ENCODE data around the gene WDR76.

The WDR76 gene

DNA sequence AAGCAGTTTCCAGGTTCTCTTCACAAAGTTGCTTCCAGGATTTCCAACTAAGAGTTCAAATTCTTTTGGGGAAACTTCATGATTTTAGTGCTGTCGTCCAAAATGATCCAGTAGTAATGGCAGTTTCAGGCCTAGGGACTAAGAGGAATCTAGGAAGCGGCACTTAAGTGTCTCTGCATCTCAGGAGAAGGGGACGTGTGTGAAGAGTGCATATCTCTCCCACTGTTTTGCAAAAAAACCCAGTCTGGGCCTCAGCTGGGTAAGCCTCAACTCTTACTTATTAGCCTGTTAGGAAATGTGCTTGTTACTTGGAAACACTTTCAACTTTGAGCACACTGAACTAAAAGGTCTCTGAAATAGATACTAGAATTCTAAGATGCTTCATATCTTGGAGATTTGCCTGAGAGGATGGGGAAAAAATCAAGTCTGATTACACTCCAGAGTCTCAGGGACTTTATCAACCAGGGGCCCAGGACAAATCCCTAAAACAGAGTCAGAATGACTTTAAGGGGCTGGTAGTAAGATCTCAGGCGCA lies 81.8 kb downstream of the WDR76 start:
- no peak for TF ChIP-seq EZH2phosphoT487 (conservative IDR thresholded peaks at IDR 0.05; ENCODE audit: low read length)
- TF ChIP-seq, protein P1, sequence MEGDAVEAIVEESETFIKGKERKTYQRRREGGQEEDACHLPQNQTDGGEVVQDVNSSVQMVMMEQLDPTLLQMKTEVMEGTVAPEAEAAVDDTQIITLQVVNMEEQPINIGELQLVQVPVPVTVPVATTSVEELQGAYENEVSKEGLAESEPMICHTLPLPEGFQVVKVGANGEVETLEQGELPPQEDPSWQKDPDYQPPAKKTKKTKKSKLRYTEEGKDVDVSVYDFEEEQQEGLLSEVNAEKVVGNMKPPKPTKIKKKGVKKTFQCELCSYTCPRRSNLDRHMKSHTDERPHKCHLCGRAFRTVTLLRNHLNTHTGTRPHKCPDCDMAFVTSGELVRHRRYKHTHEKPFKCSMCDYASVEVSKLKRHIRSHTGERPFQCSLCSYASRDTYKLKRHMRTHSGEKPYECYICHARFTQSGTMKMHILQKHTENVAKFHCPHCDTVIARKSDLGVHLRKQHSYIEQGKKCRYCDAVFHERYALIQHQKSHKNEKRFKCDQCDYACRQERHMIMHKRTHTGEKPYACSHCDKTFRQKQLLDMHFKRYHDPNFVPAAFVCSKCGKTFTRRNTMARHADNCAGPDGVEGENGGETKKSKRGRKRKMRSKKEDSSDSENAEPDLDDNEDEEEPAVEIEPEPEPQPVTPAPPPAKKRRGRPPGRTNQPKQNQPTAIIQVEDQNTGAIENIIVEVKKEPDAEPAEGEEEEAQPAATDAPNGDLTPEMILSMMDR (IDR thresholded peaks at IDR 0.05; ENCODE audit: insufficient read depth, low read length, poor library complexity, severe bottlenecking) = no peak
- Histone ChIP-seq H3F3A (ENCODE audit: insufficient read depth) (no peaks in the 10 kb centered on the region), H3K4me2 (ENCODE audit: low read depth, low read length, poor library complexity, severe bottlenecking) (no peak overlapping the region), H3K9ac (ENCODE audit: low read length) (no peak overlapping the region), H3K4me3 (ENCODE audit: insufficient read depth, low read length, poor library complexity, severe bottlenecking) (no peak overlapping the region), H2AFZ (ENCODE audit: low read depth, low read length, severe bottlenecking) (no peak overlapping the region), H3K27ac (ENCODE audit: low read depth, low read length) (no peak overlapping the region), H3K27me3 (ENCODE audit: low read length) (no peaks in the 10 kb centered on the region), H3K36me3 (ENCODE audit: low read length) (no peaks in the 10 kb centered on the region), H4K20me1 (ENCODE audit: low read depth, low read length) (no peaks in the 10 kb centered on the region), H3K9me3 (ENCODE audit: insufficient read depth, low read length) (no peaks in the 10 kb centered on the region), H3K79me2 (ENCODE audit: insufficient read depth, low read length) (no peaks in the 10 kb centered on the region), H3K9me2 (replicated peaks; ENCODE audit: insufficient read depth, low read length) (no peaks in the 10 kb centered on the region)

DNA sequence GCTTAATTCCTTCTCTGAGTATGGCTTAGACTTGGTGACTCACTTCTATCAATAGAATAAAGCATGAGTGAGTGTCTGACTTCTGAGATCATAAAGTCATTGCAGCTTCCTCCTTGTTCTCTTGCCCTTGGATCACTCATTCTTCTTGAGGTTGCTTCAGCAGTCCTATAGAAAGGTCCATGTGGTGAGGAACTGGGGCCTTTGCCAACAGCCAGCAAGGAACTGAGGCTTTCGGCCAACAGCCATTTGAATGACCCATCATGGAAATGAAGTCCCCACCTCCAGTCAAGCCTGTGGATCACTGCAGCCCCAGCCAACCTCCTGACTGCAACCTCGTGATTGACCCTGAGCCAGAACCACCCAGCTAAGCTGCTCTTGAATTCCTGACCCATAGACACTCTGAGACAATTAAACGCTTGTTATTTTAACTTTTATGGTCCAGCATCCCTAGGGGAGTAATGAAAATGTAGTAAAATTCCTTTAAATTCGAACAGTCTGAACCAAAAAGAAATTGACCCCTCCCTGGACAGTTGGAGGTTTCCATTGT lies 84.5 kb downstream of the WDR76 start:
- H3K27ac ChIP-seq (ENCODE audit: low read depth, low read length) = no peak overlapping the region
- H3K9me2 ChIP-seq (replicated peaks; ENCODE audit: insufficient read depth, low read length) = no peaks in the 10 kb centered on the region
- H3K27me3 ChIP-seq (ENCODE audit: low read length) = no peaks in the 10 kb centered on the region
- H3K4me3 ChIP-seq (ENCODE audit: insufficient read depth, low read length, poor library complexity, severe bottlenecking) = no peak overlapping the region
- no peak overlapping the region for H3K4me2 ChIP-seq (ENCODE audit: low read depth, low read length, poor library complexity, severe bottlenecking)
- H3K9ac ChIP-seq (ENCODE audit: low read length) = no peak overlapping the region
- H2AFZ ChIP-seq (ENCODE audit: low read depth, low read length, severe bottlenecking) = no peak overlapping the region
- H3K79me2 ChIP-seq (ENCODE audit: insufficient read depth, low read length) = no peaks in the 10 kb centered on the region
- H3K36me3 ChIP-seq (ENCODE audit: low read length) = no peaks in the 10 kb centered on the region
- H3K9me3 ChIP-seq (ENCODE audit: insufficient read depth, low read length) = no peaks in the 10 kb centered on the region
- TF ChIP-seq, protein P1 (IDR thresholded peaks at IDR 0.05; ENCODE audit: insufficient read depth, low read length, poor library complexity, severe bottlenecking) = no peak
- no peak for TF ChIP-seq EZH2phosphoT487 (conservative IDR thresholded peaks at IDR 0.05; ENCODE audit: low read length)
- no peaks in the 10 kb centered on the region for H3F3A ChIP-seq (ENCODE audit: insufficient read depth)
- no peaks in the 10 kb centered on the region for H4K20me1 ChIP-seq (ENCODE audit: low read depth, low read length)

DNA sequence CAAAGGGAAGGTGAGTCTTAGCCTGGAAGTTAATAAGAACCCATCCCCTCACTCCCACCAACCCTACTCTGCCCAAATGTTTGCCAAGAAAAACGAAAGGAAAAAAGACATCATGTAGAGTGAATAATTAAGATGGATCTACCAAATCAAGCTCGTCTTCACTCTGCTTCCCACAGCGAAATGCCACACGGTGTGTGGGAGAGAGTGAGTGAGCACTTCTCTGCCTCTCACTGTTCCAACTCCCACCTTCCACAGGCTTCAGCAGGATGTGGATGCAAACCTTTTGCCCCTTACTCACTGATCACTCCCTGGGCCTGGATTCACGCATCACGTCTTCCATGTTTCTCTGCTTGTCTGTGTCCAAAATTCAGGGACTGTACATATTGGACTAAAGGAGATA lies 85.4 kb downstream of the WDR76 start:
- Histone ChIP-seq H3K27me3 (ENCODE audit: low read length) (no peaks in the 10 kb centered on the region), H3K9me2 (replicated peaks; ENCODE audit: insufficient read depth, low read length) (no peaks in the 10 kb centered on the region), H3K4me2 (ENCODE audit: low read depth, low read length, poor library complexity, severe bottlenecking) (no peak overlapping the region), H2AFZ (ENCODE audit: low read depth, low read length, severe bottlenecking) (no peak overlapping the region), H3K9ac (ENCODE audit: low read length) (no peak overlapping the region), H4K20me1 (ENCODE audit: low read depth, low read length) (no peaks in the 10 kb centered on the region), H3F3A (ENCODE audit: insufficient read depth) (no peaks in the 10 kb centered on the region), H3K36me3 (ENCODE audit: low read length) (no peaks in the 10 kb centered on the region), H3K9me3 (ENCODE audit: insufficient read depth, low read length) (no peaks in the 10 kb centered on the region), H3K79me2 (ENCODE audit: insufficient read depth, low read length) (no peaks in the 10 kb centered on the region), H3K27ac (ENCODE audit: low read depth, low read length) (no peak overlapping the region), H3K4me3 (ENCODE audit: insufficient read depth, low read length, poor library complexity, severe bottlenecking) (no peak overlapping the region)
- TF ChIP-seq, protein P1 (IDR thresholded peaks at IDR 0.05; ENCODE audit: insufficient read depth, low read length, poor library complexity, severe bottlenecking) = no peak
- TF ChIP-seq EZH2phosphoT487 (conservative IDR thresholded peaks at IDR 0.05; ENCODE audit: low read length) = no peak
